PFSK-1 (cell line): Measurements from ENCODE around the gene CABP4.

ENCODE experiments used
- TAF1 ChIP-seq: IDR thresholded peaks from 2 replicates; pipeline ENCODE4 v1.6.1; 2012; ENCODE audit warnings: low read length, control low read depth, borderline replicate concordance; ENCODE audit not compliant: insufficient read depth
- TF ChIP-seq, protein P1 (sequence below), 2 experiments: IDR thresholded peaks; 2 replicates each; pipeline versions ENCODE4 v1.6.1 to v1.8.0; 2011 to 2012; ENCODE audit warnings: low read depth in 2 of 2, low read length in 2 of 2, control low read depth in 1 of 2, inconsistent platforms in 1 of 2, mild to moderate bottlenecking in 1 of 2, moderate library complexity in 1 of 2; ENCODE audit not compliant: insufficient read depth in 1 of 2

DNA sequence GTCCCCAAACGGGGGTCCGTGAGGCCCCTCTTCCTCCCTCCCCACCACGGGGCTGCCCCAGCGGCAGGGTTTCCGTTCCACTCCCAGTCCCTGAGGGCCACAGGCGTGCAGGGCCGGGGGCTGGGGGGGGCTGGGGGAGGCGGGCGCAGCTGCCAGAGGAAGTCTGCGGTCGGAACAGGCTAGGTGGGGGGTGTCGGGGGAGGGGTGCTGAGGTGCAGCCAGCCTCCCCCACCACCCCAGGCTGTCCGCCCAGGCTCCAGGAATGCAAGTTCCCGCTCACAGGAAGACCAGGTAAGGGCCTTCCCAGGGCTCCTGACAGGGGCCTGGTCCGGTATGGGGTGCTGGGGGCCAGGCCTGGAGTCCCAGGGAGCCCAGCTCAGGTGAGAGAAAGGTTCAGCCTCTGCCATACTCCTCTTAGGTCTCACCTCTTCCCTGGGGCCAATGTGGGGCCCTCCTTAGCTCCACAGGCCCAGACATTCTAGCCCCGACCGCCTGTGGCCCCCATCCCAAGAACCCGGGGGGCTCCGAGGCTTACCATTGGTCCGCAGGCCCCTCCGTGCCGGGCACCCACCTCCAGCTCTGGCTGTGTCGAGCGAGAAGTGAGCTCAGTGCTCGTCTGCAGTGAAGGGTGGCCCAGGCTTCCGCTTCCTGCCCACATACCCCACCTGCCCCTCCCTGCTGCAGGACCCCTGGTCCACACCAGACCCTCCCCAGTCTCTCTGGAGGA lies 17.9 kb upstream of the CABP4 start, which contains the start of gene PTPRCAP:
- no peak for TF ChIP-seq TAF1
- TF ChIP-seq, protein P1, sequence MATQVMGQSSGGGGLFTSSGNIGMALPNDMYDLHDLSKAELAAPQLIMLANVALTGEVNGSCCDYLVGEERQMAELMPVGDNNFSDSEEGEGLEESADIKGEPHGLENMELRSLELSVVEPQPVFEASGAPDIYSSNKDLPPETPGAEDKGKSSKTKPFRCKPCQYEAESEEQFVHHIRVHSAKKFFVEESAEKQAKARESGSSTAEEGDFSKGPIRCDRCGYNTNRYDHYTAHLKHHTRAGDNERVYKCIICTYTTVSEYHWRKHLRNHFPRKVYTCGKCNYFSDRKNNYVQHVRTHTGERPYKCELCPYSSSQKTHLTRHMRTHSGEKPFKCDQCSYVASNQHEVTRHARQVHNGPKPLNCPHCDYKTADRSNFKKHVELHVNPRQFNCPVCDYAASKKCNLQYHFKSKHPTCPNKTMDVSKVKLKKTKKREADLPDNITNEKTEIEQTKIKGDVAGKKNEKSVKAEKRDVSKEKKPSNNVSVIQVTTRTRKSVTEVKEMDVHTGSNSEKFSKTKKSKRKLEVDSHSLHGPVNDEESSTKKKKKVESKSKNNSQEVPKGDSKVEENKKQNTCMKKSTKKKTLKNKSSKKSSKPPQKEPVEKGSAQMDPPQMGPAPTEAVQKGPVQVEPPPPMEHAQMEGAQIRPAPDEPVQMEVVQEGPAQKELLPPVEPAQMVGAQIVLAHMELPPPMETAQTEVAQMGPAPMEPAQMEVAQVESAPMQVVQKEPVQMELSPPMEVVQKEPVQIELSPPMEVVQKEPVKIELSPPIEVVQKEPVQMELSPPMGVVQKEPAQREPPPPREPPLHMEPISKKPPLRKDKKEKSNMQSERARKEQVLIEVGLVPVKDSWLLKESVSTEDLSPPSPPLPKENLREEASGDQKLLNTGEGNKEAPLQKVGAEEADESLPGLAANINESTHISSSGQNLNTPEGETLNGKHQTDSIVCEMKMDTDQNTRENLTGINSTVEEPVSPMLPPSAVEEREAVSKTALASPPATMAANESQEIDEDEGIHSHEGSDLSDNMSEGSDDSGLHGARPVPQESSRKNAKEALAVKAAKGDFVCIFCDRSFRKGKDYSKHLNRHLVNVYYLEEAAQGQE (IDR thresholded peaks at IDR 0.05; ENCODE audit: insufficient read depth in 1 of 2, low read depth in 2 of 2, low read length in 2 of 2) = no peak
